GM18951 (cell line): ENCODE data around the gene AUTS2.

Experiments
- POLR2A ChIP-seq: IDR thresholded peaks from 4 replicates; pipeline ENCODE4 v1.6.1; 2011; ENCODE audit warnings: mild to moderate bottlenecking; ENCODE audit not compliant: insufficient read length, insufficient read depth; ENCODE audit errors: extremely low read depth
- in situ Hi-C: fragments of 300-500 bp; cut with MboI; formaldehyde crosslinking; loops from one replicate; pipeline ENCODE4 v1.12.0; 2022; ENCODE audit warnings: low sequenced_read_pairs, mixed read lengths, inconsistent platforms; ENCODE audit not compliant: unreplicated experiment

The AUTS2 gene

GRCh38 chr7:70563960-70564359, 965.7 kb downstream of the AUTS2 start:
- in situ Hi-C loops: no loop called here
- no peak for TF ChIP-seq POLR2A

DNA sequence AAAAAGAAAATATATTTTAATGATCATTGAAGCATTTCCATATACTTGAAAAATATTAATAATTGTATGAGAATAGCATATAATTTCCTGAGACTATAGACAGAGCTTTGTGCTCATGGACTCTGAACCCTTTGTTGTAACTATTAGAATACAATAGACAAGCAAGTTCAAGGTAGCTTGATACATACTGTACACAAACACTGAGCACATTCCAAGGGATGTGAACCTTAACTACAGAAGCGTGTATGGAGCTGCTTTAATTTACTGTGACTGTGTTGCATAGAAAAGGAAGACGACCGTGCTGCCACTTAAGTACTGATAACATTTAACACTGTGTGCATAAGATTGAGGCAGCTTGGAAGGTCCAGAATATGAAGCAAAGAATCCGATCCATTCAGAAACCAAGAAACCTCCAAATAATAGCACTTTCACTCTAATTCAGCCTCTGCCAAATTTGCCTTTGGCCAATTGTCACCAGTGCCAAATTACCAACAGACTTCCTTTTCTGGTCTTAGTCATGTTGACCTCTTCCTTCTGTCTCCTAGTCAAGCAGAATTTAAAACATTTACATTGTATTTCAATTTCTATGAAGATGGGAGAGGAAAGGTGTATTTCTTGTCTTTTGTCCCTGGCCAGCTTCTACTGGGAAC, 967.6 kb downstream of the AUTS2 start:
- no peak for TF ChIP-seq POLR2A
- in situ Hi-C loops: no loop called here

DNA sequence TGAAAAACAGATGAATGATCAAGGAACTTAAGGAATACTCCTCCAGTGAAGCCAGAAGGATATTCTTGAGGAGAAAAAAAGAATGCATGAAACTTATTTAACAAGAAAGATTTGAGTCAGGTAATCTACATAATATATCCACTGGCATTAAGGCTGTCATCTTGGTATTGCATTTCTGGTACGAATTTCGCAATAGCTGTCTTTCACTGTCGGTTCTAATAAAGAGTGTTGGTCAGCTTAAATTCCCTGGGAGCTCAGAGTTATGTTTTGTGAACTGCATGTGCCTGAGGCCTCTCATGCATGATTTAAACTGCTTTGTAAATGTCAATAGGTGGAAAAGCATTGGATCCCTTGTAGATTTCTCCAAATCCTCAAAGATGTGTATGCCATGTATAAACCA, 968.4 kb downstream of the AUTS2 start:
- TF ChIP-seq POLR2A: no peak
- in situ Hi-C loops: no loop called here

DNA sequence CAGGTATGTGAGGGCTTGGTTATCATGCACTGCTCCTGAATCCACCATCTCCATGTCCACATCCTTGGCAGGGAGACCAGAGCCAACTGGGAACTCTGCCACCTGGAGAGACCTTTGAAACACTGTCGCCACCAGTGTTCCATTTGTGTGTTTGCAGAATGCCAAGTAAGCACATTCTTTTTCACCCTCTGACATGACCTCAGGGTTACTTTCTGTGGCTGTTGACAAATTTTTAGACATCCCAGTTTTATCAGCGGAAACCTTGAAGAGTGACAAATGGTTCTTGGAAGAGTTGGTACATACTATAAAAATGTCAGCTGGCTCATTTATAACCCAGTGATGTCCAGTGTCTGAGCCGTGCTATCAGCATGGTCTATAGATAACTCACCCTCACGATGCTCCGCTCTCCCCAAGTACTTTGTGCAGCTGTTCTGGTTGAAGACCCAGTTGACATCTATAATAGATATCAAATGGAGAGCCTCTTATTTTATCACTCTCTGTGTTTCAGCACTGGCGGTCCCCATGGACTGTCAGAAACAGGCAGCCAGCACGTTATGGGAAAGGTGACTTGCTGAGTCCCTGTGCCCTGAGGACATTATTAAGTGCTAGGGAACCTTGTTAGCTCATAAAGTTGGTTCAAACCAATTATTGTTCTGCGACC, 970.5 kb downstream of the AUTS2 start:
- in situ Hi-C loops: no loop called here
- no peak for TF ChIP-seq POLR2A

GRCh38 chr7:70569335-70569819, 971.1 kb downstream of the AUTS2 start:
- in situ Hi-C loops: no loop called here
- no peak for TF ChIP-seq POLR2A

DNA sequence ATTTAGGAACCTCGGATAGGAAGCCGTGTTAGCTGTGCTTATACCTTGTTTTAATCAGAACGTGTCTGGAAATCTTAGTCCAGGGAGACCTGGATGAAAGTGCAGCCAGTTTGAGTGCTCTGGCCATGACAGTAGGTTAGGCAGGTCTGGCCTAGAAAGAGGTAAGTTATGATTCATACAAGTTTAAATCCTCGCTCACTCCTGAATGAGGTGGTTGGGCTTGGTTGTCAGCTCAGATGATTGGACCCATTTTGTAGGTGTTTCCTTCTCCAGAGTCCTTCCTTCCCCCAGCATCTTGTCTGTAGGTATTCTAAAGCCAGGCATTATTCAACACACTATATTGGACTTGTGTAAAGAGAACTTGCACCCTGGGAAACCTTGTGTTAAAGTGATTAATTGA, 971.8 kb downstream of the AUTS2 start:
- no peak for TF ChIP-seq POLR2A
- in situ Hi-C loops: no loop called here

- in situ Hi-C loops: no loop called here
- TF ChIP-seq POLR2A: no peak
Measured at GRCh38 chr7:70570961-70571360, 972.7 kb downstream of the AUTS2 start.

GRCh38 chr7:70571403-70571934, 973.2 kb downstream of the AUTS2 start:
- in situ Hi-C loops: no loop called here
- TF ChIP-seq POLR2A: no peak

DNA sequence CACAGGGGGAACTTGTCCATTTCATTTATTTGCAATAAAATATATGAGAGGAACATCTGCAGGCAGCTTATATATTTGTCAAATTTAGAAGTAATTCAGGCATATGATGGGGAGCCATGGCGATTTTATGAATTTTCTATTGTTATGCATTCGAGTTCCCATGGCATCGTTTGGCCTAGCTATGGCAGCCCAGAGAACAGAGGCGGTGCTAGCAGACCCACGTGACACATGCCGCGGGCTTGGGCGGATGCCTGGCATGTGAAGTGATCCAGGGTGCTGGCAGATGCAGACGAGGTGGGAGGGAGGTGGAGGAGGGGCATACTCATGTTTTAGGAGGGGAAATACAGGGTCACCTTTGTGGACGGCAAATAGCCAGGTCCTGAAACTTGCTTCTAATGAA, 973.7 kb downstream of the AUTS2 start:
- in situ Hi-C loops: no loop called here

DNA sequence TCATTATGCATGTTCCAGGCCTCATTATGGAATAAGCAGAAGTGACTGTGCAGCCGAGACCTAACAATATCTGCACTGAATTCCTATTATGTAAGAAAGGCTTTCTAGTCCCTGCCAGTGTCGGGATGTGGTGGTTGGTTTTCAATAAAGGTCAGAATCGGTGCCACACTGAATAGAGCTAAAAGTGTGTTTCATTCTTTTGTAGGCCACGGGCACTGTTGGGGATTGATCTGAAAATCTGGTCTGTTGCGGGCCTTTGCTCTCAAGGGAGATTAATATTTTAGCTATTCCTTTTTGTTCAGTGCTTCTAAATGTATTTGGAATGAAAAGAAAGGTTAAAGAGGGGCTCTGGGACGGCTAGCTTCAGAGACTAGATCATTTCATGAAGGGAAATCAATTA, 974.3 kb downstream of the AUTS2 start:
- in situ Hi-C loops: no loop called here
- TF ChIP-seq POLR2A: no peak

More for the DNA sequence above, 973.7 kb downstream of the AUTS2 start:
- TF ChIP-seq POLR2A: no peak

- in situ Hi-C loops: no loop called here
- TF ChIP-seq POLR2A: no peak
Measured at GRCh38 chr7:70573071-70573661, 974.9 kb downstream of the AUTS2 start.

GRCh38 chr7:70573696-70574095, 975.4 kb downstream of the AUTS2 start:
- in situ Hi-C loops: no loop called here

DNA sequence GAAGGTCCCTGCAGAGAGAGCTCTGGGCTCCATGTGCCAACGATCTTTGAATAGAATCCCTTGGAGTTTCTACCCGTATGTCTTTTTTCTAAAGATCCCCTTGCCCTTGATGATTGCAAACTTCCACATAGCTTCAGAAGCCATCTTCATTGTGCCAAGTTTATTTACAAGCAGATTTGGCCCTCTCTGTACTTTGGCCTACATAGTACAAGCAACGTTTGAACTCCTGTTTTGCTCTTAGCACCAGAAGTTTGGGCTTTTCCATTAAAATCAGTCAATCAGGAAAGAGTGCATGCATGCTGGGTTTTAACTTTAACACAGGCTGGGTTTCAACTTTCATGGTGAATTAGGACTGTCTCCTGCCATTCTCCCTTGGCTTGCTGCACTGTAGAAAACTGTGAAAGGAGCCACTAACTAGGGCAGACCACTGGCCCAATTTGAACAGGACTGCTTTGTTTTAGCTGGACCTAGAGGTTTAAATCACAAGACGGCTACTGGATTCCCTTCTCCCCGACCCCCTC, 976.1 kb downstream of the AUTS2 start:
- in situ Hi-C loops: no loop called here
- TF ChIP-seq POLR2A: no peak

More at GRCh38 chr7:70573696-70574095, 975.4 kb downstream of the AUTS2 start:
- no peak for TF ChIP-seq POLR2A
